ENCODE measurements around the gene CHMP2B. TPM values are rescaled to one million over a fixed set of nuclear protein-coding genes. Genes with fewer than 3 reads are reported as not detected.

The CHMP2B gene
- total and polyA plus RNA-seq, 2 of the 4 experiments (the other 2 are of a cell fraction): 6.8 to 14.0 TPM

GRCh38 chr3:87206635-87207034 is 20.5 kb upstream of the CHMP2B start:
- H3K4me3 ChIP-seq (ENCODE audit: insufficient read depth, low read depth, low read length): no peak overlapping the region
- no peaks in the 10 kb centered on the region for H3K9me1 ChIP-seq (ENCODE audit: insufficient read depth, low read length)
- DNase-seq (no peak), ATAC-seq (ENCODE audit: low read depth) (no peak)
- no peak overlapping the region for H3K27ac ChIP-seq (ENCODE audit: insufficient read depth, low read length)
- in situ Hi-C loops (cut with MboI; ENCODE audit: low sequenced_read_pairs): no loop called here
- H2BK15ac ChIP-seq (ENCODE audit: low read depth, low read length): no peak overlapping the region
- CTCF ChIA-PET: no interaction called here
- no peak overlapping the region for H2AFZ ChIP-seq (replicated peaks; ENCODE audit: low read length, poor library complexity)
- no peak overlapping the region for H3K23ac ChIP-seq (ENCODE audit: low read depth, low read length)
- H2BK5ac ChIP-seq (ENCODE audit: low read depth, low read length, poor library complexity, severe bottlenecking): no peak overlapping the region
- TF ChIP-seq MAZ (IDR thresholded peaks at IDR 0.05; ENCODE audit: borderline replicate concordance, low read depth, low read length): no peak
- no peak for TF ChIP-seq BHLHE40 (IDR thresholded peaks at IDR 0.05; ENCODE audit: low read depth, low read length)
- TF ChIP-seq RAD21 (IDR thresholded peaks at IDR 0.05; ENCODE audit: low read length): no peak
- no peak for TF ChIP-seq MAFK (IDR thresholded peaks at IDR 0.05; ENCODE audit: low read depth, low read length)
- TF ChIP-seq RCOR1 (IDR thresholded peaks at IDR 0.05; ENCODE audit: insufficient replicate concordance, low read length): no peak
- no peak for TF ChIP-seq CEBPB (IDR thresholded peaks at IDR 0.05; ENCODE audit: low read depth, low read length)
- no peak for TF ChIP-seq RFX5 (IDR thresholded peaks at IDR 0.05; ENCODE audit: low read depth, low read length)
- no peaks in the 10 kb centered on the region for H4K20me1 ChIP-seq (ENCODE audit: insufficient read depth, low read length)
- no peak overlapping the region for H3K4ac ChIP-seq (ENCODE audit: low read depth, low read length)
- BruUV-seq (replicated peaks): no TSS peak
- dilution Hi-C loops (cut with HindIII; ENCODE audit: low sequenced_read_pairs, unreplicated experiment): no loop called here
- intact Hi-C loops (cut with micrococcal nuclease): no loop called here
- no peak overlapping the region for H3K56ac ChIP-seq (ENCODE audit: extremely low read depth, insufficient read depth, low read length)
- no peak overlapping the region for H3K4me2 ChIP-seq (ENCODE audit: low read depth, low read length)
- no peaks in the 10 kb centered on the region for H3K9me3 ChIP-seq (ENCODE audit: control insufficient read depth, insufficient read depth, low read length)
- no peaks in the 10 kb centered on the region for H3K36me3 ChIP-seq (ENCODE audit: control insufficient read depth, insufficient read depth, low read length)
- WGBS, 2 experiments (ENCODE audit: extremely low coverage in 2 of 2, insufficient read length in 1 of 2): no CpG with 5 or more reads among the region's 1 CpG
- H2BK120ac ChIP-seq (ENCODE audit: low read depth, low read length): no peak overlapping the region
- no peak overlapping the region for H2AK9ac ChIP-seq (replicated peaks; ENCODE audit: low read depth, low read length, poor library complexity)
- no peak overlapping the region for H4K8ac ChIP-seq (ENCODE audit: low read depth in 2 of 2, low read length in 2 of 2)
- POLR2A ChIA-PET (ENCODE audit: unreplicated experiment): no interaction called here
- no peak overlapping the region for H2BK20ac ChIP-seq (ENCODE audit: low read depth, low read length)
- H4K91ac ChIP-seq (ENCODE audit: insufficient read depth, low read depth, low read length): no peak overlapping the region
- H3K27me3 ChIP-seq (ENCODE audit: control insufficient read depth, insufficient read depth, low read length): no peaks in the 10 kb centered on the region
- no peaks in the 10 kb centered on the region for H3K79me1 ChIP-seq (ENCODE audit: low read depth in 1 of 2, low read length in 2 of 2)
- no peak overlapping the region for H2AK5ac ChIP-seq (ENCODE audit: low read depth, low read length)
- no peak overlapping the region; the same call in 1 of the 2 replicates for H3K18ac ChIP-seq (ENCODE audit: low read depth, low read length)
- no peak overlapping the region for H3K9ac ChIP-seq (ENCODE audit: low read depth, low read length)
- no peaks in the 10 kb centered on the region for H3K4me1 ChIP-seq (ENCODE audit: control insufficient read depth, insufficient read depth, low read length)
- no peak overlapping the region for H3K14ac ChIP-seq (replicated peaks; ENCODE audit: low read depth, low read length)
- no peak overlapping the region for H4K5ac ChIP-seq (ENCODE audit: low read depth, low read length)
